HG02852 (cell line): ENCODE measurements around the gene SLC24A4.
"Not testable (repeated sequence)": the region's sequence is repeated elsewhere in the genome, so short reads cannot be mapped to it uniquely, and the experiment has no call there.

Experiments
- ATAC-seq: cut with Tn5 transposase; IDR thresholded peaks from one replicate; pipeline ENCODE4 v1.9.1; 2021; ENCODE audit warnings: mild to moderate bottlenecking, moderate library complexity; ENCODE audit not compliant: unreplicated experiment

Gene SLC24A4

GRCh38 chr14:92534932-92535643 lies 212.1 kb downstream of the SLC24A4 start:
- ATAC-seq, result no peak

- ATAC-seq, result not testable (repeated sequence)
Observed at GRCh38 chr14:92536231-92536630, 213.3 kb downstream of the SLC24A4 start.

GRCh38 chr14:92538412-92538985 lies 215.5 kb downstream of the SLC24A4 start:
- peak; percentile 88 for ATAC-seq

GRCh38 chr14:92539419-92539818 lies 216.5 kb downstream of the SLC24A4 start:
- ATAC-seq, result no peak

GRCh38 chr14:92539875-92540274 lies 216.9 kb downstream of the SLC24A4 start:
- ATAC-seq, result no peak

- ATAC-seq, result no peak
Observed at GRCh38 chr14:92540472-92541048, 217.6 kb downstream of the SLC24A4 start.

- ATAC-seq, result no peak
Observed at GRCh38 chr14:92542766-92543554, 220.0 kb downstream of the SLC24A4 start.

GRCh38 chr14:92544051-92544720 lies 221.2 kb downstream of the SLC24A4 start:
- ATAC-seq, result no peak

- no peak for ATAC-seq
Observed at GRCh38 chr14:92546347-92547053, 223.5 kb downstream of the SLC24A4 start.

GRCh38 chr14:92549105-92549858 lies 226.3 kb downstream of the SLC24A4 start:
- no peak for ATAC-seq

GRCh38 chr14:92549859-92550230 lies 226.9 kb downstream of the SLC24A4 start:
- no peak for ATAC-seq
